Measurements from ENCODE around the gene LHFPL2. TPM values are rescaled to one million over a fixed set of nuclear protein-coding genes. Genes with fewer than 3 reads are reported as not detected.

The LHFPL2 gene
- total RNA-seq, 8 experiments from 2014 or later, result 3.1 to 62.1 (median 8.3) TPM

DNA sequence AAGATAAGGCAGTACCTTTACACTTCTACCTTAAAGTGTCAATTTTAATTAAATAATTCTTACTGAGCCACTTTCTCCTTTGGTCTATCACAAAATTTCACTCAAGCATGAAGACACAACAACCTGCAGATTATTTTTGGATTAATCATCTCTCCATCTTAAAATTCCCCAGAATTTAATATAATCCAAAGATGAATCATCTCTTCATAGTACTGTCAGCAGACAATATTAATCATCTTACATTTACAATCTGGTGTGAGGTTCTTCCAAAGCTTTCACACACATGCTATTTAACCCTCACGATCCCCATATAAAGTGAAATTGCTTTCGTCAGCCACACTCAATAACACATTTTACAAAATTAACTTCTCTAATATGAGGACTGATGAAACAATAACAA, 43.0 kb downstream of the LHFPL2 start:
- in situ Hi-C loops (cut with MboI; ENCODE audit: low pct_unique_long_range_greater_than_20kb in 2 of 9, low sequenced_read_pairs in 9 of 9, unreplicated experiment in 9 of 9), result no loop called here
- no peak for ATAC-seq (replicated peaks in 6 of 8)
- 42 to 100% (median 88%) methylated on average over 1 to 2 of the region's 2 CpGs; no CpG with 5 or more reads in 1 of the 10 experiments for WGBS, 10 experiments

DNA sequence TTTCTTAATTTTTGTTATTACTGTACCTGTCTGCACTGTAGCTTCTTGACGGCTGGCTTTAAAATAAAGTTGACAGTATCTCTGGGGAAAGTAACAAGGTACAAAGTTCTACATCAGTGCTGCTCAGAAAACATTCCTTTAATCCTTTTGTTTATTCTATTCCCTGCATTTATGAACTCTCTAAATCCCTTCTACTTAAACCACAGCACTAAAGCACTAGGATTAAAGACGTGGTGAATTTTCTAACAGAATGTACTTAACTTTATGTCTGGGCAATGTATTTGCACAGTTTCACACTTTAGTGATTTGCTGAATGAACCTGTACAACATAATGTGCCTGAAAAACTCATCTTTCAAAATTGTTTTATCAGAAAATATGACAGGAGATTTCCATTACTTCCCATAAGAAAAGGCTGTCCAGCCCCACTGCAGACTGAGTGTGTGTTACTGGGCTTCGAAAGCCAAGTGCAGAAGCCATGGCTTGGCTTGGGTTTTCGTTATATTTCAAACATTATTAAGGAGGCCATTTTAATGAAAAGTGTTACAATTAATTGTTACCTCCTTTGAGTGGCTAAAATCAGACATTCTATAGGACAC, 43.8 kb downstream of the LHFPL2 start:
- WGBS, 10 experiments, result 69 to 100% (median 94%) methylated on average over 1 to 4 of the region's 4 CpGs
- in situ Hi-C loops (cut with MboI; ENCODE audit: low pct_unique_long_range_greater_than_20kb in 2 of 9, low sequenced_read_pairs in 9 of 9, unreplicated experiment in 9 of 9), result no loop called here

More for the DNA sequence above, 43.0 kb downstream of the LHFPL2 start:
- Histone ChIP-seq H3K4me3 (no peak overlapping the region), H3K4me1 (replicated peaks in 1 of 2) (peaks cover 2 to 5% of the 10 kb centered on the region in 2 donors), H3K27ac (no peak overlapping the region)

GRCh38 chr5:78603636-78604175, 44.9 kb downstream of the LHFPL2 start:
- in situ Hi-C loops (cut with MboI; ENCODE audit: low pct_unique_long_range_greater_than_20kb in 2 of 9, low sequenced_read_pairs in 9 of 9, unreplicated experiment in 9 of 9), result no loop called here
- no peak for ATAC-seq (replicated peaks in 6 of 8)
- H3K4me3 ChIP-seq, result no peak overlapping the region

More for the DNA sequence above, 43.8 kb downstream of the LHFPL2 start:
- H3K4me3 ChIP-seq, result no peak overlapping the region
- H3K4me1 ChIP-seq (replicated peaks in 1 of 2), result peaks cover 0 to 5% of the 10 kb centered on the region in 2 donors
- no peak overlapping the region for H3K27ac ChIP-seq
- no peak for ATAC-seq (replicated peaks in 6 of 8)

DNA sequence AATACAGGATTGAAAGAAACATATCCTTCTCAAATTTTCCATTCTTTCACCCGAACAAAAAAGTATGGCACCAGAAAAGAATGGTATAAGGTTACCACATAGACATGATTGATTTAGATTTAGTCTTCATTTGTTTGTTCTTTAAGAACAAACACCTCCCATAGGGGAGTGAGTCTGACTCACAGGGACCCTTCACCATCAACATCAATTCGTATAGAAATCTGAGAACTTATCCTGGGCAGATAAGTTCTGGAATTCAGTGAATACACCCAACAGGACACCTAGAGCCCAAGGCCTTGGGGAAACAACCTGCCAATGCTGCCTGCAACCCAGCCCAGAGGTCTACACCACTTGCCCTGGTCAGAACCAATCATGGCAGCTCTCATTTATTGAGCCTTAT, 46.2 kb downstream of the LHFPL2 start:
- H3K4me3 ChIP-seq, result no peak overlapping the region
- no peak overlapping the region for H3K27ac ChIP-seq
- H3K4me1 ChIP-seq (replicated peaks in 1 of 2), result peaks cover 0 to 9% of the 10 kb centered on the region in 2 donors
- no peak for ATAC-seq (replicated peaks in 6 of 8)
- in situ Hi-C loops (cut with MboI; ENCODE audit: low pct_unique_long_range_greater_than_20kb in 2 of 9, low sequenced_read_pairs in 9 of 9, unreplicated experiment in 9 of 9), result no loop called here
- 11 to 67% (median 53%) methylated on average over 1 to 2 of the region's 2 CpGs; no CpG with 5 or more reads in 2 of the 10 experiments for WGBS, 10 experiments

More at GRCh38 chr5:78603636-78604175, 44.9 kb downstream of the LHFPL2 start:
- WGBS, 10 experiments, result 100% methylated on average over 1 of the region's 1 CpG; no CpG with 5 or more reads in 6 of the 10 experiments
- Histone ChIP-seq H3K27ac (no peak overlapping the region), H3K4me1 (replicated peaks in 1 of 2) (peaks cover 0 to 5% of the 10 kb centered on the region in 2 donors)

- no peak overlapping the region for H3K27ac ChIP-seq
- ATAC-seq (replicated peaks in 6 of 8), result peak in 4 of 8 experiments; percentile 9 to 68 (median 34)
- H3K4me3 ChIP-seq, result no peak overlapping the region
- WGBS, 10 experiments, result 29 to 100% (median 63%) methylated on average over 1 to 3 of the region's 3 CpGs
- in situ Hi-C loops (cut with MboI; ENCODE audit: low pct_unique_long_range_greater_than_20kb in 2 of 9, low sequenced_read_pairs in 9 of 9, unreplicated experiment in 9 of 9), result no loop called here
- peaks cover 0 to 9% of the 10 kb centered on the region in 2 donors for H3K4me1 ChIP-seq (replicated peaks in 1 of 2)
Observed at GRCh38 chr5:78601559-78602314, 46.8 kb downstream of the LHFPL2 start.

GRCh38 chr5:78600687-78601414, 47.7 kb downstream of the LHFPL2 start:
- ATAC-seq (replicated peaks in 6 of 8), result peak in 3 of 8 experiments; percentile 56 to 84 (median 62)
- in situ Hi-C loops (cut with MboI; ENCODE audit: low pct_unique_long_range_greater_than_20kb in 2 of 9, low sequenced_read_pairs in 9 of 9, unreplicated experiment in 9 of 9), result no loop called here
- no peak overlapping the region for H3K27ac ChIP-seq
- 0 to 68% (median 52%) methylated on average over 1 to 5 of the region's 5 CpGs for WGBS, 10 experiments
- H3K4me3 ChIP-seq, result no peak overlapping the region
- H3K4me1 ChIP-seq (replicated peaks in 1 of 2), result peaks cover 0 to 9% of the 10 kb centered on the region in 2 donors

DNA sequence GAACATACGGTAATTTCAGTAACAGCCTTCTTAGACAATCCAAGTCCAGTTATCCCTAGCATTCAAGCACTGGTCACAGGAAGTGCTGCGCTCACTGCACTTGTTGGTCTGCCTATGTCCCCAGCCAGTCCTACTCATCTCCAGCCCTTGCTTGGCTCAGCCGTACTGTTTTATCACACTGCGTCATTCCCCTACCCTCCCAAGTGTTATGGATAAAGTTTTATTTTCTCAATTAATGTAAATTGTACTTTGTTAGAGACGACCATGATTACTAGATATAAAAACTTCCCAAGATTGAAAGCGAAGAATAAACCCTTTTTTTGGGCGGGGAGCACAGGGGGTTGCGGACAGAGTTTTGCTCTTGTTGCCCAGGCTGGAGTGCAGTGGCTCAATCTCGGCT, 49.6 kb downstream of the LHFPL2 start:
- ATAC-seq (replicated peaks in 6 of 8), result no peak
- in situ Hi-C loops (cut with MboI; ENCODE audit: low pct_unique_long_range_greater_than_20kb in 2 of 9, low sequenced_read_pairs in 9 of 9, unreplicated experiment in 9 of 9), result no loop called here
- peaks cover 0 to 9% of the 10 kb centered on the region in 2 donors for H3K4me1 ChIP-seq (replicated peaks in 1 of 2)
- no peak overlapping the region for H3K27ac ChIP-seq
- 90 to 97% (median 97%) methylated on average over 3 to 7 of the region's 9 CpGs; no CpG with 5 or more reads in 1 of the 10 experiments for WGBS, 10 experiments
- no peak overlapping the region for H3K4me3 ChIP-seq

- Histone ChIP-seq H3K27ac (no peak overlapping the region), H3K4me3 (no peak overlapping the region), H3K4me1 (replicated peaks in 1 of 2) (peaks cover 0 to 9% of the 10 kb centered on the region in 2 donors)
- peak in 3 of 8 experiments; percentile 10 to 68 (median 18) for ATAC-seq (replicated peaks in 6 of 8)
- in situ Hi-C loops (cut with MboI; ENCODE audit: low pct_unique_long_range_greater_than_20kb in 2 of 9, low sequenced_read_pairs in 9 of 9, unreplicated experiment in 9 of 9), result no loop called here
Observed at GRCh38 chr5:78597974-78598371, 50.6 kb downstream of the LHFPL2 start.

DNA sequence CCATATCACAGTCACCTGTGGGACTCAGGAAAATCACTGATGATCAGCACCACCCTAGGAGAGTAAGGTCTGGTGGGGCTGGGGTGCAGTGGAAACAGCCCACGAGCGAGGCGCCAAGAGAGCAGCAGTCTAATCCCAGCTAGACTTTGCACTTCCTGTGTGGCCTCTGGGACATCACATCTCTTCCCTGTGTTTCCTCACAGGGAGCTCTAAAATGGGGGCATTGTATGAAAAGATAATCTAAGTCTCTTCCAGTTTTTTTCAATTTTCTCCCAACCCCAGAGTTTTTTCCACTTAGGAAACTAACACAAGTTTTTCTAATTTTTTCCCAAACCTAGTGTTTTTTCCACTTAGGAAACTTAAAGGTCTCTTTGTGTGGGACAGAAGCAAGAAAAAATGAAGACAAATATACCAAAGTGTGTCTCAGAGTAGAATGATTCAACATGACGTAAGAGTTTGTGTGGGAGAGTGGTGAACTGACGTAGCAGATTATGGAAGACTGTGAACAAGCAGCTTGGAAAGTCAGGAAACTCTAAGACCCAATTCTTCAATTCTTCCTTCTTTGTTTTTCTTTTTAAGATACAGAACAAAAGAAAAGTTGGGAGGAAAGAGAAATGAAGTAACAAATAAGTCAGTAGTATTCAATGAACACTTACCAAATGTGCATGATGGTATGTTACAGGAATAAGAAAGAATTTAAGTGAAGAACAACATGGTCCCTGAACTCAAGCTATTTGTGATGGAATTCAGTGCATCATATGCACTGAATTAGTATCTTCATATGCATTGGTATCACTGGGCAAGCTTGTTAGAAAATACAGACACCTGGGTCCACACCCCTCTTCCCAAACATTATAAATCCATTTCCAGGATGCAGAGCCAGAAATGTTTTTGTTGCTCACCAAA, 51.3 kb downstream of the LHFPL2 start:
- H3K4me1 ChIP-seq (replicated peaks in 1 of 2), result peaks cover 0 to 9% of the 10 kb centered on the region in 2 donors
- WGBS, 10 experiments, result 15 to 100% (median 93%) methylated on average over 1 to 5 of the region's 5 CpGs
- peak in 3 of 8 experiments; percentile 45 to 77 (median 48) for ATAC-seq (replicated peaks in 6 of 8)
- H3K27ac ChIP-seq, result no peak overlapping the region
- H3K4me3 ChIP-seq, result no peak overlapping the region
- in situ Hi-C loops (cut with MboI; ENCODE audit: low pct_unique_long_range_greater_than_20kb in 2 of 9, low sequenced_read_pairs in 9 of 9, unreplicated experiment in 9 of 9), result no loop called here

DNA sequence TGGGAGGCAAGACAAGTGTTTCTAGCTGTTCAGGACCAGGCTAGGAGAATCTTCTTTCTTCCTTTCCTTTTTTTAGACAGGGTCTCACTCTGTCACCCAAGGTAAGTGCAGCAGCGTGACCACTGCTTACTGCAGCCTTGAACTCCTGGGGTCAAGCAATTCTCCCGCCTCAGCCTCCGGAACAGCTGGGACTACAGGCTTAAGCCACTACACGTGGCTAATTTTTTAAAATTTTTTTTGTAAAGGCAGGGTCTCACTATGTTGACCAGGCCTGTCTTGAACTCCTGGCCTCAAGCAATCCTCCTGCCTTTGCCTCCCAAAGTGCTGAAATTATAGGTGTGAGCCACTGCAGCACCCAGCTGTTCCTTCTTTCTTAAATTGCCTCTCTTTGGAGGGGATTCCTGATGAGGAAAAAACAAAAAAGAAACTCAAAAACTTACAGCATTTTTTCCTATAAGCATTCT, 53.1 kb downstream of the LHFPL2 start:
- in situ Hi-C loops (cut with MboI; ENCODE audit: low pct_unique_long_range_greater_than_20kb in 2 of 9, low sequenced_read_pairs in 9 of 9, unreplicated experiment in 9 of 9), result no loop called here
- Histone ChIP-seq H3K27ac (no peak overlapping the region), H3K4me3 (no peak overlapping the region), H3K4me1 (replicated peaks in 1 of 2) (peaks cover 9 to 13% of the 10 kb centered on the region in 2 donors)
- no peak for ATAC-seq (replicated peaks in 6 of 8)
- 0 to 90% (median 70%) methylated on average over 1 to 4 of the region's 4 CpGs; no CpG with 5 or more reads in 2 of the 10 experiments for WGBS, 10 experiments

DNA sequence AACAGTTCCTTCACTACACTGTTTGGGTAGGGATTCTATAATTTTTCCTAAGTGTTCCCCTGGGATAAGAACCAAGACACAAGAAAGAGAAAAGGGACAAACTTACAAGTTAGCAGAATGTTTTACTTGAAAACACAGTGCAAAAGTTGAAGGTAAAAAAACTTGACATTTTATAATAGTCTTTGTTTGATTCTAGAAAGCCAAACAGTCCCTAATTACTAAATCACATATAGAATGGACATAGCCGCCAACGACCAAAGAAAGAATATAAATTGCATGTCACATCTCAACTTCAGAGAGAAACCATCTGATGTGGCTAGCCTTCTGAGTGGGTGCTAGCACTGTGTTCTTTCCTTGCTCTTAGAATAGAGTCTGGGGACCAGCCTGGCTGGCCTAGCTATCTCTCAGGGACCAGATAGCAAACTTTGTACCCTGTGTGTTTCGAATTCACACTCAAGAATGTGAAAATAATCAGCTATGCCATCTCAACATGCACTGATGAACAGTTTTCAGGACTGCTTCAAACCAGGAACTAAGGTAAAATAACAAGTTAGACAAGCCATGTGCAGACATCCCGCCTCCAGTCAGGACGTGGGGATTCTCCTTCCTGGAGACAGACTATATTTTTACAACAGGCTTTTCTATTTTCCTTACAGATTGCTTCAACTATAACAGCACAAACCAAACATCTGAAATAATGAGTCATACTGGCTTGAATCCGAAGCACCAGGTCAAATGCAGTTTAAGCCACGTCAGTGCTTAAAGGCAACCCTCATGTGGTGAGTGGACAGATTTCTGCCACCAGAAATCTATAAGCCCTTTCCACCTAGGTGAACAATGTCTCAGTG, 53.7 kb downstream of the LHFPL2 start:
- in situ Hi-C loops (cut with MboI; ENCODE audit: low pct_unique_long_range_greater_than_20kb in 2 of 9, low sequenced_read_pairs in 9 of 9, unreplicated experiment in 9 of 9), result no loop called here
- no peak overlapping the region for H3K4me3 ChIP-seq
- no peak overlapping the region for H3K27ac ChIP-seq
- ATAC-seq (replicated peaks in 6 of 8), result peak; percentile 43 to 88 (median 78)
- peaks cover 9 to 13% of the 10 kb centered on the region in 2 donors for H3K4me1 ChIP-seq (replicated peaks in 1 of 2)
- WGBS, 10 experiments, result 4 to 94% (median 79%) methylated on average over 3 to 6 of the region's 7 CpGs; no CpG with 5 or more reads in 2 of the 10 experiments

All from motor neuron (in vitro differentiated cells).